PC-9 (cell line): ENCODE measurements around the gene TBC1D28.
"Not testable (repeated sequence)": the region's sequence is repeated elsewhere in the genome, so short reads cannot be mapped to it uniquely, and the experiment has no call there.

ENCODE experiments used
- EZH2 ChIP-seq: fragments of 200-600 bp; sonication (generic); IDR thresholded peaks from 2 replicates; pipeline ENCODE4 v1.8.0; 2017; ENCODE audit warnings: antibody characterized with exemption, low read depth
- TF ChIP-seq, protein P1 (sequence below): fragments of 200-600 bp; sonication (generic); conservative IDR thresholded peaks from 2 replicates; pipeline ENCODE4 v1.6.1; 2017; ENCODE audit warnings: mixed run types, antibody characterized with exemption, mild to moderate bottlenecking, moderate library complexity

DNA sequence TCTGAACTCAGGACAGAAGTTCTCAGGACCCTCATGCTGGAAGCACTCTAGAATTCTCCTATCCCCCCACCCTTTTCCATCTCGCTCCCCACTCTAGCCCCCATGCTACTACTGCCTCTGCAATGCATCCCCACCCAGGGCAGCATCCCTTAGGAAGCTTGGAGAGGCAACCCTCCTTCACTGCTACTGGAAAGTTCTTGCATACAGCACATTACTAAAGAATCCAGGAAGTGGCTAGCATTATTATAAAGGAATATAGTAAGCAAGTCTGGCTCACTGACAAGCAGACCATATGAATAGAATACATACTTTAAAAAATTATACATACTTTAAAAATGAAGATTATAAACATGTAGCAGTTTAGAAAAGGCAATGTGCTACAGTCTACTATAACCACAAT is 24.4 kb upstream of the TBC1D28 start:
- TF ChIP-seq, protein P1, sequence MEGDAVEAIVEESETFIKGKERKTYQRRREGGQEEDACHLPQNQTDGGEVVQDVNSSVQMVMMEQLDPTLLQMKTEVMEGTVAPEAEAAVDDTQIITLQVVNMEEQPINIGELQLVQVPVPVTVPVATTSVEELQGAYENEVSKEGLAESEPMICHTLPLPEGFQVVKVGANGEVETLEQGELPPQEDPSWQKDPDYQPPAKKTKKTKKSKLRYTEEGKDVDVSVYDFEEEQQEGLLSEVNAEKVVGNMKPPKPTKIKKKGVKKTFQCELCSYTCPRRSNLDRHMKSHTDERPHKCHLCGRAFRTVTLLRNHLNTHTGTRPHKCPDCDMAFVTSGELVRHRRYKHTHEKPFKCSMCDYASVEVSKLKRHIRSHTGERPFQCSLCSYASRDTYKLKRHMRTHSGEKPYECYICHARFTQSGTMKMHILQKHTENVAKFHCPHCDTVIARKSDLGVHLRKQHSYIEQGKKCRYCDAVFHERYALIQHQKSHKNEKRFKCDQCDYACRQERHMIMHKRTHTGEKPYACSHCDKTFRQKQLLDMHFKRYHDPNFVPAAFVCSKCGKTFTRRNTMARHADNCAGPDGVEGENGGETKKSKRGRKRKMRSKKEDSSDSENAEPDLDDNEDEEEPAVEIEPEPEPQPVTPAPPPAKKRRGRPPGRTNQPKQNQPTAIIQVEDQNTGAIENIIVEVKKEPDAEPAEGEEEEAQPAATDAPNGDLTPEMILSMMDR = not testable (repeated sequence)
- not testable (repeated sequence) for TF ChIP-seq EZH2
